ENCODE data around the gene FOXJ2. TPM values are rescaled to one million over a fixed set of nuclear protein-coding genes. Genes with fewer than 3 reads are reported as not detected.

FOXJ2 gene
- total RNA-seq, 6 experiments from 2014 or later, result 4.4 to 5.7 (median 4.8) TPM

DNA sequence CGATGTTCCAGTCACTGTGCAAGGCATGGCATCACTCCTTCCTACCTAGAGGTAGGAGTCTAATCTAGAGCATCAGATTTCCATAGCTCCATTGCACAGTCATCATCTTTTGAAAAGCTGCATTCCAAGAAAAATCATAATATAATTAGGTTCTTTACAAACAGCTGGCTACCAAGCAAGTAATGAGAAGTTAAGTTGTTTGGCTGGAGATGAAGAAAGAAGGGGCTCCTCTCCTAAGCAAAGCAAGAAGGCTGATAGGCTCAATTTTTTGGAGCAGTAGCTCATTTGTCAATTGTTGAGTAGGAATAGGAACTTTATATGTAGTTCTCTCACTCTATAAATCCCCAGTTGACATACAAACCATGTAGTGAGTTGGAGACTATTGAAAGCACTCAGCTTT, 8.3 kb downstream of the FOXJ2 start:
- ATAC-seq (no peak), DNase-seq (no peak)
- Histone ChIP-seq H3K4me3 (no peak overlapping the region), H3K9me3 (no peaks in the 10 kb centered on the region), H3K36me3 (peaks cover 0 to 61% (median 19%) of the 10 kb centered on the region in 4 donors), H3K27me3 (no peaks in the 10 kb centered on the region), H3K4me1 (peaks cover 0 to 19% (median 8%) of the 10 kb centered on the region in 4 donors), H3K27ac (no peak overlapping the region)
- intact Hi-C loops (cut with DNase I), result no loop called here
- TF ChIP-seq, protein P1, sequence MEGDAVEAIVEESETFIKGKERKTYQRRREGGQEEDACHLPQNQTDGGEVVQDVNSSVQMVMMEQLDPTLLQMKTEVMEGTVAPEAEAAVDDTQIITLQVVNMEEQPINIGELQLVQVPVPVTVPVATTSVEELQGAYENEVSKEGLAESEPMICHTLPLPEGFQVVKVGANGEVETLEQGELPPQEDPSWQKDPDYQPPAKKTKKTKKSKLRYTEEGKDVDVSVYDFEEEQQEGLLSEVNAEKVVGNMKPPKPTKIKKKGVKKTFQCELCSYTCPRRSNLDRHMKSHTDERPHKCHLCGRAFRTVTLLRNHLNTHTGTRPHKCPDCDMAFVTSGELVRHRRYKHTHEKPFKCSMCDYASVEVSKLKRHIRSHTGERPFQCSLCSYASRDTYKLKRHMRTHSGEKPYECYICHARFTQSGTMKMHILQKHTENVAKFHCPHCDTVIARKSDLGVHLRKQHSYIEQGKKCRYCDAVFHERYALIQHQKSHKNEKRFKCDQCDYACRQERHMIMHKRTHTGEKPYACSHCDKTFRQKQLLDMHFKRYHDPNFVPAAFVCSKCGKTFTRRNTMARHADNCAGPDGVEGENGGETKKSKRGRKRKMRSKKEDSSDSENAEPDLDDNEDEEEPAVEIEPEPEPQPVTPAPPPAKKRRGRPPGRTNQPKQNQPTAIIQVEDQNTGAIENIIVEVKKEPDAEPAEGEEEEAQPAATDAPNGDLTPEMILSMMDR (IDR thresholded peaks at IDR 0.05), result no peak
- TF ChIP-seq POLR2A (IDR thresholded peaks at IDR 0.05), result no peak
- 93% methylated on average over 1 of the region's 1 CpG for WGBS (ENCODE audit: insufficient coverage, low coverage, low lambda C conversion rate, missing lambda C conversion rate)

GRCh38 chr12:8045952-8046944, 13.7 kb downstream of the FOXJ2 start:
- Histone ChIP-seq H3K4me3 (no peak overlapping the region), H3K36me3 (peaks cover 0 to 86% (median 25%) of the 10 kb centered on the region in 4 donors), H3K27ac (no peak overlapping the region), H3K4me1 (peaks cover 0 to 3% (median 0%) of the 10 kb centered on the region in 4 donors), H3K27me3 (no peaks in the 10 kb centered on the region), H3K9me3 (no peaks in the 10 kb centered on the region)
- DNase-seq (peak; percentile 74 to 80 (median 74)), ATAC-seq (peak; percentile 94 to 98 (median 97))
- TF ChIP-seq POLR2A (IDR thresholded peaks at IDR 0.05), result no peak
- TF ChIP-seq, protein P1 (IDR thresholded peaks at IDR 0.05), result peak; percentile 70 to 89 (median 84)
- WGBS (ENCODE audit: insufficient coverage, low coverage, low lambda C conversion rate, missing lambda C conversion rate), result 44% methylated on average over 8 of the region's 8 CpGs
- intact Hi-C loops (cut with DNase I), result no loop called here

- H3K4me3 ChIP-seq, result no peak overlapping the region
- intact Hi-C loops (cut with DNase I), result no loop called here
- peak in 1 of 4 donors; percentile 17 for ATAC-seq
- no peaks in the 10 kb centered on the region for H3K9me3 ChIP-seq
- DNase-seq, result no peak
- H3K27me3 ChIP-seq, result no peaks in the 10 kb centered on the region
- H3K27ac ChIP-seq, result no peak overlapping the region
- H3K4me1 ChIP-seq, result peaks cover 0 to 3% (median 0%) of the 10 kb centered on the region in 4 donors
- peaks cover 0 to 84% (median 22%) of the 10 kb centered on the region in 4 donors for H3K36me3 ChIP-seq
- TF ChIP-seq POLR2A (IDR thresholded peaks at IDR 0.05), result no peak
- TF ChIP-seq, protein P1 (IDR thresholded peaks at IDR 0.05), result no peak
- 94% methylated on average over 2 of the region's 5 CpGs for WGBS (ENCODE audit: insufficient coverage, low coverage, low lambda C conversion rate, missing lambda C conversion rate)
Measured at GRCh38 chr12:8047842-8048241, 15.3 kb downstream of the FOXJ2 start.

GRCh38 chr12:8048906-8049305, 16.4 kb downstream of the FOXJ2 start:
- no peak overlapping the region for H3K27ac ChIP-seq
- H3K4me1 ChIP-seq, result peaks cover 0 to 3% (median 0%) of the 10 kb centered on the region in 4 donors
- H3K36me3 ChIP-seq, result peaks cover 0 to 85% (median 20%) of the 10 kb centered on the region in 4 donors
- H3K27me3 ChIP-seq, result no peaks in the 10 kb centered on the region
- 87% methylated on average over 4 of the region's 4 CpGs for WGBS (ENCODE audit: insufficient coverage, low coverage, low lambda C conversion rate, missing lambda C conversion rate)
- no peak for ATAC-seq
- DNase-seq, result no peak
- H3K9me3 ChIP-seq, result no peaks in the 10 kb centered on the region
- H3K4me3 ChIP-seq, result no peak overlapping the region
- TF ChIP-seq POLR2A (IDR thresholded peaks at IDR 0.05), result no peak
- TF ChIP-seq, protein P1 (IDR thresholded peaks at IDR 0.05), result no peak
- intact Hi-C loops (cut with DNase I), result no loop called here

Data from right lobe of liver (tissue), 6 donors.